ENCODE results near the gene IGF2.

Gene IGF2

DNA sequence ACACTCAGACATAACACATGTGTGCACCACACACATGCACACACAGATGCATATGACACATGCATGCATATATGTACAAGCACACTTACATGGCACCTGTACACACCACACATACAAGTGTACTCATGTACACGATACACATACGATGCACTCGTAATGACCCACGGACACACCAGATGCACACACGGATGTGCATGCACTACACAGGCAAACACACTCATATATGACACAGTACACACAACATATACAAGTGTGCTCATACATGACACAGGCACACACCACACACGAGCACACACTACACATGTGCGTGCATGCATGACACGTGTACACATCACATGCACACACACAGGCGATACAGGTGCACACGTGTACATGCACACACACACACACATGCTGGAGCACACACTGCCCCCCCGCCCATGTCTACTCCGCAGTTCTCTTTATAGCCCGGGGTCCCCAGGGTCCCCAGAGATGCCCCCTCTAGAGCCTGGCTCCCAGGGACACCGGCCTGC lies 37.3 kb upstream of the IGF2 start:
- Mint-ChIP-seq H3K27me3 (no peaks in the 10 kb centered on the region), H3K36me3 (ENCODE audit: low read depth) (no peaks in the 10 kb centered on the region), H3K4me3 (no peak overlapping the region), H3K4me1 (no peaks in the 10 kb centered on the region), H3K9me3 (no peaks in the 10 kb centered on the region), H3K27ac (no peak overlapping the region)
- DNase-seq (no peak), ATAC-seq (no peak)

DNA sequence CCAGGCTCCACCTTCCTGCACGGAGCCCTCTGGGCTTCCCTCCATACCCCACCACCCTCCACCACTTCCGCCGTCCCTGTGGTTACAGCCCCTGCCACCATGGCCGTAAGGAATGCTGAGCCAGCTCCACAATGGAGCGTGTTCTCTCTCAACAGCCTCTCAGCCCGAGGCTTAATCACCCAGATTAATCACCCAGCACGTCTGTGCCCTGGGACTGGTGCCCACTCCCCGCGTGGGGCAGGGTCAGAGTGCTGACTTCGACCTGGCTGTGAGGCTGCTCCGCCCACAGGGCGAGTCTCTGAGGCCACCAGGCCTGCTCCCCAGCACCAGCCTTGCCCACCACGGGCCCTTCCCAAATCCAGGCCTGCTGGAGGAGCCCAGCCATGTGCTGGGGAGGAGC lies 36.5 kb upstream of the IGF2 start:
- DNase-seq (no peak), ATAC-seq (no peak)
- no peaks in the 10 kb centered on the region for H3K36me3 Mint-ChIP-seq (ENCODE audit: low read depth)
- no peaks in the 10 kb centered on the region for H3K4me1 Mint-ChIP-seq
- no peaks in the 10 kb centered on the region for H3K27me3 Mint-ChIP-seq
- no peak overlapping the region for H3K4me3 Mint-ChIP-seq
- no peaks in the 10 kb centered on the region for H3K9me3 Mint-ChIP-seq
- H3K27ac Mint-ChIP-seq, result no peak overlapping the region

DNA sequence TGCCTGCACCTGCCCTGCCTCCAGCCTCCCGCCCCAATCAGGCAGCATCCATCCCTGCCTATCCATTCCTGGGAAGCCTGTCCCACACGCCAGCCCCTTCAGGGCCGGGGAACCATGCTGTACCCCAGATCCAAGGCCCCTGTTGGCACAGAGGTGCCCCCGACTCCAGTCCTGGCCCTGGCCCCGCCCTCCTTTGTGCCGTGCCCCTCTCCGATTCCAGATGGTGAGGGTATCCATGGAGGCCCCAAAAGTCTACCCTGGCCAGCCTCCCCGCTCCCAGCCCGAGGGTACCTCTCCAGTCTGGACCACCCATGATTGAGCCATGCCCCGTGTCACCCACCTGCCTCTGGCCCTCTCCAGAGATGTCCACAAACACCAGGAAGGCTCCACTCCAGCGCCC lies 35.2 kb upstream of the IGF2 start:
- no peaks in the 10 kb centered on the region for H3K4me1 Mint-ChIP-seq

DNA sequence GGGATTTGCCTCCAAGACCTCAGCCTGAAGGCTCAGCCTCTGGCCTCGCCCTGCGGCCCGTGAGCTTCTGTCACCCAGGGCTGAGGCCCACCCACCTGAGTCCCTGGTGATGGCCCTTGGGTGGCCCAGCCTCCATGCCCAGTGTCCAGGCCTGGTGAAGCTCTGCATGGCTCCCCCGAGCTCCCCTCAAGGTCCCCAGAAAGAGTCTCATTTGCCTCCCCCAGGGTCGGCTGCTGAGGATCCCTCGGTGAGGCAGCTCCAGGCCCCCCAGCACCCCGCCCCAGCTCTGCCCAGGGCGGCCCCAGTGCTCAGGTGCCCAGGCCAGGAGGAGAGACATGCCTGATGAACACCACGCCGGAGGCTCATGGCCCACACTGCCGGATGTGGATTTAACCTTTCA lies 34.6 kb upstream of the IGF2 start:
- no peaks in the 10 kb centered on the region for H3K36me3 Mint-ChIP-seq (ENCODE audit: low read depth)
- ATAC-seq, result no peak
- no peak for DNase-seq
- no peak overlapping the region for H3K4me3 Mint-ChIP-seq
- no peaks in the 10 kb centered on the region for H3K9me3 Mint-ChIP-seq
- H3K27me3 Mint-ChIP-seq, result no peaks in the 10 kb centered on the region
- H3K4me1 Mint-ChIP-seq, result no peaks in the 10 kb centered on the region
- H3K27ac Mint-ChIP-seq, result no peak overlapping the region

More for the DNA sequence above, 35.2 kb upstream of the IGF2 start:
- H3K27ac Mint-ChIP-seq, result no peak overlapping the region
- no peak for DNase-seq
- no peaks in the 10 kb centered on the region for H3K27me3 Mint-ChIP-seq
- no peaks in the 10 kb centered on the region for H3K9me3 Mint-ChIP-seq
- H3K4me3 Mint-ChIP-seq, result no peak overlapping the region
- ATAC-seq, result no peak
- H3K36me3 Mint-ChIP-seq (ENCODE audit: low read depth), result no peaks in the 10 kb centered on the region

DNA sequence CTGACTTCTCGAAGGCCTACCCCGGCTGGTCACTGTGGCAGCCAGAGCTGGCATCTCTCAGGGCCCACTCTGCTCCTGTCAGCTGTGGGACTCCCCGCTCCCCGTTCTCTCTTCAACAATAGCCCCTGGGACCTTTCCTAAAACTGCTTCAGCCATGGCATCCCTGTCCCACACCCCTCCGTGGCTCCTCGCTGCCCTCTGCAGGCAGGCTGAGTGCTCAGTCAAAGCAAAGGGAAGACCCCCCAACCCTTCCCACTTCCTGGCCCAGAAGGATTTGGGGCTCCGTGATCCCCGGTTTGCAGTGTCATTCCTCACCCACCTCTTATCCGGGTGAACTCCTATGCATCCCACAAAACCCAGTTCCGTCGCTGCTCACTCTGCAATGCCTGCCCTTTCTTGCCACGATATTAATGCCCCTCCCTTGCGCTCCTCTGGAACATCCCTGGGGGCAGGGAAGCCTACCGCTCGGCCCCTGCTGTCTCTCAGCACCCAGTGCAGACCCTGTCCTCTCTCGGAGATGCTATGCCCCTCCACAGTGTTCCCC lies 34.0 kb upstream of the IGF2 start:
- Mint-ChIP-seq H3K27me3 (no peaks in the 10 kb centered on the region), H3K36me3 (ENCODE audit: low read depth) (no peaks in the 10 kb centered on the region), H3K4me1 (no peaks in the 10 kb centered on the region), H3K9me3 (no peaks in the 10 kb centered on the region), H3K27ac (no peak overlapping the region), H3K4me3 (no peak overlapping the region)
- no peak for ATAC-seq
- DNase-seq, result peak; percentile 25

DNA sequence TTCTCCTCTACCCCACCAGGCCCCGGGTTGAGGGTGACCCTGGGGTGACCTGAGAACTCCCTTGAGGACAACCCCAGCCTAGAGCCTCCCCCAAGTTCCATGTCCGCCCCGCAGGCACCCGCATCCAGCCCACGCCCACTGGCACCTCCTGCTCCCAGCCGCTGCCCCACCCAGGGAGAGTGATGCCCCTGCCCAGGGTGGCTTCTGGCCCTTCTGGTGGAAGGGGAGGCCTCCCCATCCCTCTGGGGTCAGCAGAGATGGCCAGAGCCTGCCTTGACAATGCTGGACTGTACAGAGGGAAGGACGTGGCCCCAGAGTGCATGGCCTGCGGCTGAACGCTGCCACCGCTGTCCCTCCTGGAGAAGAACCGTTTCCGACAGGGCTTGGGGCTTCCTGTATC lies 33.5 kb upstream of the IGF2 start:
- Mint-ChIP-seq H3K27ac (no peak overlapping the region), H3K9me3 (no peaks in the 10 kb centered on the region), H3K4me3 (no peak overlapping the region), H3K4me1 (no peaks in the 10 kb centered on the region), H3K36me3 (ENCODE audit: low read depth) (no peaks in the 10 kb centered on the region), H3K27me3 (no peaks in the 10 kb centered on the region)
- no peak for DNase-seq
- no peak for ATAC-seq

DNA sequence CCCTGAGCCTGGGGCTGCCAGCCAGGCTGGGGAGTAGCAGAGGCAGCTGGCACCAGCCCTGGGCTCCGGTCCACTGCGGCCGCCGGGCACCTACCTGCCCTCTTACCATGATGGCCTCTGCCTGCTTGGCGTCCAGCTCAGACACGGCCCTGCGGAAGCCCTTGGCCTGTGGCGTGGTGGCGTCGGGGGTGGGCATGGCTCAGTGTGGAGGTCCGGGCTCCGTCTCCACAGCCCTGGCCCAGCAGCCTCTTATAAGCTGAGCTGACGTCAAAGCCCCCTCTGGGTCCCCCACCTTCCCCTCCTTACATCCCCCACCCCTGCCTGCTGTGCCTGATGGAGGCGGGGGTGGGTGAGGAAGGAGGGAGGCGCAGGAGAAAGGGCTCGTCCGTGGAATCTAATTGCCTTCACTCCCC lies 32.4 kb upstream of the IGF2 start, which contains the start of gene TH:
TH (minus strand) TSS at position 225 of the 413 bp plus-strand sequence; CDS start at position 196, 29 bp downstream.
- Mint-ChIP-seq H3K9me3 (no peaks in the 10 kb centered on the region), H3K36me3 (ENCODE audit: low read depth) (no peaks in the 10 kb centered on the region), H3K27ac (no peak within 1 kb of the TSS), H3K4me3 (no peak within 1 kb of the TSS), H3K4me1 (no peaks in the 10 kb centered on the region), H3K27me3 (no peaks in the 10 kb centered on the region)
- DNase-seq, result no peak
- ATAC-seq, result no peak

DNA sequence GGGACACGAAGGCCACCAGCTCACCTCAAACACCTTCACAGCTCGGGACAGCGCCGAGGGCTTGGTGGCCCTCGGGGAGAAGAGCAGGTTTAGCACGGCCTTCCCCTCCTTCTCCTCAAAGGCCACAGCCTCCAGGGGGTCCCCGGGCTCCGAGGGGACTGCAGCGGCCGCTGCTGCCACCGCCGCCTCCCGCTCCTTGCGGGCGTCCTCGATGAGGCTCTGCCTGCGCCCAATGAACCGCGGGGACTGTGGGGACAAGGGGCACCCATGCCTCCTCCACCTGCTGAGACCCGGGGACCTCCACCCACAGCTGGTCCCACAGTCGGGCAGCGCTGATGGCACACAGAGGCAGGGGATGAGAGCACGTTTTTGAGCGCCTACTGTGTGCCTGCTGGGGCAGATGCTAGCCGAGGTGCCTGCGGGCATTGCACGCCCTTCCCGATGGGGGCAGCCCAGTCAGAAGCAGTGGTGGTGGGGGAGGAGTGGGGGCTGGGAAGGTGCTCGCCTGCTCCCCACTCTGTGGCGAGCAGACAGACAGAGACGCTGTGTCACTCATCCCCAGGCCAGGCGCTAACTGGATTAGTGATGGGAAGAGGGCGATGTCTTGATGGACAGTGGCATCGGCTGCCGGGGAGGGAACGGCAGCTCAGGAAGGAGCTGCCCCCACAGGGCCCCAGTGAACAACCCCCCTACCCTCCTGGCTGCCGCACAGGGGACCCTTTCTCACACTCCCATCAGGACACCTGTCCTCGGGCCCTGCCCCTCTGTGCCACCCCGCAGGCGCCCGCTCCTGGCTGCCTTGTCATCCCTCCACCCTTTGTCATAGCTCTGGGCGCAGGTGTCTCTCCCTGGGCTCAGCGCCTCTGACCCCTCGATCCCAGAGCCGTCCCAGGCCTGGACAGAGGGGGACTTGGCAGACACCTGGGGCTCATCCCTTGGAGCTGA lies 30.7 kb upstream of the IGF2 start:
- no peak overlapping the region for H3K27ac Mint-ChIP-seq
- DNase-seq, result no peak

DNA sequence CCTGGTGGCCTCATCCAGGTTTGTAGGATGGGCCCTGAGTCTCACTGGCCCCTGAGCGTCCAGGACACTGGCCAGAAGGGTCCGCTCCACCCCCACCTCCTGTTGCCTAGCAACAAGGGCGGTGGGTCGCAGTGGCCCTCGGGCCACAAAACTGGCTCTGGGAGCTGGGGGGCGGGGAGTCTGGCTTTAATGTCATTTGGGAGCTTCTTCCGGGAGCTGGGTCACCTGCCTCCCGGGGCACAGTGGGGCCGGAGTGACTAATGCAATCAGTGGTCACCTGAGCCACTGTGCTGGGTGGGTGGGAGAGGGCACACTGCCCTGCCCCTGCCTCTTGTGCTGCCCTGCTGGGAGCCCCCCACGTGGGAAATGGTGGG lies 29.8 kb upstream of the IGF2 start:
- H3K9me3 Mint-ChIP-seq, result no peaks in the 10 kb centered on the region
- no peak overlapping the region for H3K27ac Mint-ChIP-seq
- no peak overlapping the region for H3K4me3 Mint-ChIP-seq

More for the DNA sequence above, 30.7 kb upstream of the IGF2 start:
- Mint-ChIP-seq H3K9me3 (no peaks in the 10 kb centered on the region), H3K4me1 (no peaks in the 10 kb centered on the region), H3K4me3 (no peak overlapping the region), H3K36me3 (ENCODE audit: low read depth) (no peaks in the 10 kb centered on the region), H3K27me3 (no peaks in the 10 kb centered on the region)
- no peak for ATAC-seq

DNA sequence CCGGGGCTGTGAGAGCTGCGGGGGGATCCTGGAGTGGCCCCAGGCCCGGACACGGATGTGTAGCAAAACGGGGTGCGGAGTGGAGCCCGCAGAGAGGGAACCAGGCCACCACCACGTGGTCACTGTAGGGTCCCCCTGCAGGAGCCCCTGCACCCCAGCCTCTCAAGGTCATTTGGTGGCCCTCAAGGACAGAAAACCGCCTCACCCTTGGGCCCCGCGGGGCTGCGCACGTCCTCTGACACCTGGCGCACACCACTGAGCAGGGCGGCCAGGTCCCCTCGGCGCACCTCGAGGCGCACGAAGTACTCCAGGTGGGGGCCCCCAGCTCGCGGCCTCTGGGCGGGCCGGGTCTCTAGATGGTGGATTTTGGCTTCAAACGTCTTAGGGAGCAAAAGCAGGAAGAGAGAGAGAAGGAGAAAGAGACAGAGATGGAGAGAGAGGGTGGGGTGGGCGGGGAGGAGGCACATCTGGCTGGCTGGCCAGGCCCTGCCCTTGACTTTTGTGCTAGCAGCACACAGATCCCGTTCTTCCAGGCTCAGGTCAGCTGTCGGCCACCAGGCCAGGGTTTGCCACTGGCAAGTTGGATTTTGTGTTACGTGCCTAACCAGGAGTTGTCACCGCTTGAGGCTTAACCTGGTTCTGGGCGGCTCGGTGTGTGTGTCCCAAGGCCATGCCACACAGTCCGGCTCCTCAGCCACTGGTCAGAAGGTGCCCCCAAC lies 29.3 kb upstream of the IGF2 start:
- Mint-ChIP-seq H3K4me1 (no peaks in the 10 kb centered on the region), H3K36me3 (ENCODE audit: low read depth) (no peaks in the 10 kb centered on the region), H3K4me3 (no peak overlapping the region), H3K9me3 (no peaks in the 10 kb centered on the region), H3K27ac (no peak overlapping the region), H3K27me3 (no peaks in the 10 kb centered on the region)
- no peak for ATAC-seq
- no peak for DNase-seq

More for the DNA sequence above, 29.8 kb upstream of the IGF2 start:
- no peak for ATAC-seq
- Mint-ChIP-seq H3K4me1 (no peaks in the 10 kb centered on the region), H3K27me3 (no peaks in the 10 kb centered on the region), H3K36me3 (ENCODE audit: low read depth) (no peaks in the 10 kb centered on the region)
- DNase-seq, result no peak

DNA sequence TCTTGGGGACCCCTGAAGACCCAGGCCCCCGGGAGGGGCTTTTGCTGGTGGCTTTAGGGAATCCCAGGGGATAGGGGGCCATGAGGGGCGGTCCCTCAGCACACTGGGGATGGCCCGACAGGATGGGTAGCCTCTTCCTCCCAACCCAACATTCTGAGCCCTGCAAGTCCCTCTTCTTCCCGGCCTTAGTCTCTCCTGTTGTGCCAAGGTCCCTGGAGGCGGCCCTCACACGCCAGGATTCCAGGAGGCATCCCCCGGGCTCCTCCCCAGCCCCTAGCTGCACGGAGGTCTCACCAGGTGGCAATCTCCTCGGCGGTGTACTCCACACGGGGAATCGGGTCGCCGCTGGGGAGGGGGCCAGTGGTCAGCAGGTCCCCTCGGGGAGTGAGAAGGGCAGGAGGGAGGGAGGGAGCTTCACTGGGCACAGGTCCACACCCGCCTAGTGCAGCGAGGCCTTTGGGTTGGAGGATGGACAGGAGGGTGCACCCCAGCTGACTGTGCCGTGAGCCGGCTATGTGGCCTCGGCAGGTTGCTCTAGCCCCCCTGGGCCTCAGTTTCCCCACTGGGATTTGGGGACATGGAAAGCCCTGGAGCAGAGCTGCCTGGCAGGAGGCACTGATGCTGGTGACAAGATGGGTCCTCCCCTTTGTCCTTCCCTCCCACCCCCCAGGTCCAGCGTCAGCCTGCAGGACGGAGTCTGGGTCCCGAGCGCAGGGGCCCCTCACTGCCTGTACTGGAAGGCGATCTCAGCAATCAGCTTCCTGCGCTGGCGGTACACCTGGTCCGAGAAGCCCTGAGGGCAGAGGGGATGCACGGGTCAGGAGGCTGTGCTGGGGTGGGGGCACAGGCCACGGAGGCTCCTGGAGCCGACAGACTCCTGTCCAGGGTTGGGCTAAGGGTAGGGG lies 28.2 kb upstream of the IGF2 start:
- Mint-ChIP-seq H3K27ac (no peak overlapping the region), H3K27me3 (no peaks in the 10 kb centered on the region), H3K4me3 (no peak overlapping the region), H3K9me3 (no peaks in the 10 kb centered on the region), H3K36me3 (ENCODE audit: low read depth) (no peaks in the 10 kb centered on the region), H3K4me1 (no peaks in the 10 kb centered on the region)
- no peak for ATAC-seq
- DNase-seq, result no peak

DNA sequence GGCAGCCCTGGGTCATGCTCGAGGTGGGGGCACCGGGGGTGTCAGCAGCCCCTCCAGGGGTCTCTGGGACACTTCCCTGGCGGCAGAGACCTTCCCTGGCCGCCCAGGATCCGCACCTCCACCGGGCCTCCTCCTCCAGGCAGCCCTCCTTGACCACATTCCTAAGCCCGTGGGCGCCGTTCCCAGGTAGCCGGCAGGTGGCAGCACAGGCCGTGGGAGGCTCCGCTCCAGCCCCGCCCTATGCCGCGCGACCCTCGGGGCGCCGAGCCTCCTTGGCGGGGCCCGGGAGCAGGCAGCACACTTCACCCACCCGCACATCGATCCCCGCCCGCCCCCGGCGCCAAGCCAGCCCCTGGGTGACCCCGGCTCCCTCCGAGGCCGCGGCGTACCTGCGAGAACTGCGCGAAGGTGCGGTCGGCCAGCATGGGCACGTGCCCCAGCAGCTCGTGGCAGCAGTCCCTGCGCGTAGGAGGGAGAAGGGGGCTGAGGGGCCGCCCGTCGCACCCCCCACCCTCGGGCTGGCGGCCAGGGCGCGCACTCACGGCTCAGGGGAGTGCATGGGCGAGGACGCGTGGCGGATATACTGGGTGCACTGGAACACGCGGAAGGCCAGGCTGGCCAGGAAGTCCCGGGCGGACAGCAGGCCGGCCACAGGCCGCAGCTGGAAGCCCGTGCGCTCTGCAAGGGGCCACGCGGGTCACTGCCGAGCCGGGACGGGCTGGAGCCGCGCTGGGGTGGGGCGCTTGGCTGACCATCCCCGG lies 27.1 kb upstream of the IGF2 start:
- Mint-ChIP-seq H3K27me3 (no peaks in the 10 kb centered on the region), H3K4me1 (no peaks in the 10 kb centered on the region), H3K36me3 (ENCODE audit: low read depth) (no peaks in the 10 kb centered on the region), H3K27ac (no peak overlapping the region), H3K4me3 (no peak overlapping the region), H3K9me3 (no peaks in the 10 kb centered on the region)
- DNase-seq, result peak; percentile 67
- ATAC-seq, result peak; percentile 45

DNA sequence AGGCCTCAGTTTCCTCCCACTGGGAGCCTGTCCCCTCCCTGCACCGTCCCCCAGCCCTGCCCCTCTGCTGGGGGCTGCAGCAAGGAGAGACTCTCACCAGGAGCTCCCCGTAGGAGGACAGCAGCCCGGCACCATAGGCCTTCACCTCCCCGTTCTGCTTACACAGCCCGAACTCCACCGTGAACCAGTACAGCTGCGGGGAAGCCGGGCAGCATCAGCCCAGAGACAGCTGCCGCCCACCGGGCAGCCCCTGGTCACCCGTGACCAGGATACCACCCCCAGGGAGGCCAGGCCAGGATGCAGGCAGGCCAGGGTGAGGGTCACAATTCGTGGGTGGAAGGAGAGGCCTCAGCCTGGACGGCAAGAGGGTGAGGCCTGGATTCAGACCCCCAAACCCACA lies 26.4 kb upstream of the IGF2 start:
- Mint-ChIP-seq H3K9me3 (no peaks in the 10 kb centered on the region), H3K36me3 (ENCODE audit: low read depth) (no peaks in the 10 kb centered on the region), H3K27ac (no peak overlapping the region), H3K4me1 (no peaks in the 10 kb centered on the region), H3K27me3 (no peaks in the 10 kb centered on the region), H3K4me3 (no peak overlapping the region)
- ATAC-seq (no peak), DNase-seq (no peak)
